Kidney epithelial cell (primary cell): ENCODE data around the gene FAM120A. TPM values are rescaled to one million over a fixed set of nuclear protein-coding genes. Genes with fewer than 3 reads are reported as not detected.

Source experiments
- DNase-seq: peaks from one replicate; pipeline ENCODE4 v3.0.0-alpha.2; 2010; ENCODE audit warnings: low read depth
- H3K27me3 ChIP-seq: 2 replicates; pipeline ENCODE4 v1.6.0; 2011; ENCODE audit warnings: low read length; ENCODE audit not compliant: control insufficient read depth, insufficient read depth
- H3K36me3 ChIP-seq: 2 replicates; pipeline ENCODE4 v1.5.1; 2011; ENCODE audit warnings: low read length; ENCODE audit not compliant: control insufficient read depth, insufficient read depth
- H3K4me3 ChIP-seq: 2 replicates; pipeline ENCODE4 v1.5.1; 2011; ENCODE audit warnings: low read depth, mild to moderate bottlenecking, control low read depth, low read length
- CTCF ChIP-seq: IDR thresholded peaks from 2 replicates; pipeline ENCODE4 v1.5.1; 2011; ENCODE audit warnings: mild to moderate bottlenecking, moderate library complexity, low read length, control low read depth, inconsistent platforms; ENCODE audit not compliant: insufficient read depth, poor library complexity, severe bottlenecking
- total RNA-seq: library from RNA; depleted of rRNA; stranded (reverse); fragments of >200 nt; gene quantifications from 2 replicates; pipeline ENCODE4 v1.2.3, GENCODE V29; 2015

Gene FAM120A
- total RNA-seq, 1 donor from 2014 or later: 59.0 TPM

DNA sequence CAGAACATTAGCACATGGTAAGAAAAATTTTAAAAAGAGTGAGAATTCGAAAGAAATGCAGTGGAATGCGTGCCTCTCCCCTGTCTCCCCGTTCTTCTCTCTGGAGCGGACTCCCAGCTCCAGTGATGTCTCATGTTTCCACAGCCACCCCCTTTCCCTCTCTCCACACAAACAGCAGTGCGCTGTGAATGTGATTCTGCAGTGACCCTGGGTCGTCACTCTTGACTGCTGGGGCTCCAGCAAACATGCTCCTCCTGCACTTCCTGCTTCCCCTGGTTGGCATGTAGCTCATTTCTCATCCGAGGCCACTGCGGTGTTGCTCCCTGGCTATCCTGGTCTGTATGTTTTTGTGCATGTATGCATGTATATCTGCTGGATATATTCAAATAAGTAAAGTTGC is 138.2 kb downstream of the FAM120A start:
- no peak for TF ChIP-seq CTCF
- H3K4me3 ChIP-seq: no peak overlapping the region
- peak; percentile 31 for DNase-seq

DNA sequence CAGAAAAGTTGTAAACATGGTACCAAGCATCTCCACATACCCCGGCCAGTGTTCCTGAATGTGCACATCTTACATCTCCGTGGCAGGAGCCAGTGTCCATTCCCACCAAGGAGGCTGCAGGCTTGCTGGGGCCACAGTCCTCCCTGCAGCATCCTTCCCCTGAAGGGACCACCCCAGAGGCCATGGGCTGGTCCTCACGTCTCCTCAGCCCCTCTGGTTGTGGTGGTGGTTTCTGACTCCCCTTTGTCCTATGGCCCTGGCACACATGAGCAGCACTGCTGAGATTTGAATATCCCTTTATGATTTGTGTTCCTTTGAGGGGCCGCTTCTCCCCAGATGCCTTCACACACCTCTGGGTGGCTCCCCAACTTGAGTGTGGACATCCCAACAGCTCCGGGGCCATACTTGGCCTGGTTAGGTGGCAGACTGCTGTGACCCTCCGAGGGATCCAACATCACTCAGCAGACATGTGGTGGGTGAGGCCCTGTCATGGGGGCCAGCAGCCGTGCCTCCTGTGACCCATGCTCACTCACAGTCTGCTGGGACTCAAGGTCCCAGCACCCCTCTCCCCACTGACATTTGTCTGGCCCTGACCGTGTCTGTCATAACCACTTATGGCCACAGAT is 139.2 kb downstream of the FAM120A start:
- H3K27me3 ChIP-seq: no peaks in the 10 kb centered on the region
- no peak for TF ChIP-seq CTCF
- no peaks in the 10 kb centered on the region for H3K36me3 ChIP-seq
- DNase-seq: no peak
- H3K4me3 ChIP-seq: no peak overlapping the region

More for the DNA sequence above, 138.2 kb downstream of the FAM120A start:
- H3K27me3 ChIP-seq: no peaks in the 10 kb centered on the region
- no peaks in the 10 kb centered on the region for H3K36me3 ChIP-seq

- DNase-seq: no peak
- Histone ChIP-seq H3K36me3 (no peaks in the 10 kb centered on the region), H3K4me3 (no peak overlapping the region), H3K27me3 (no peaks in the 10 kb centered on the region)
- no peak for TF ChIP-seq CTCF
Observed at GRCh38 chr9:93591301-93592007, 140.0 kb downstream of the FAM120A start.

GRCh38 chr9:93592008-93592642 is 140.6 kb downstream of the FAM120A start:
- Histone ChIP-seq H3K27me3 (no peaks in the 10 kb centered on the region), H3K4me3 (no peak overlapping the region), H3K36me3 (no peaks in the 10 kb centered on the region)
- no peak for DNase-seq
- no peak for TF ChIP-seq CTCF

- no peak overlapping the region for H3K4me3 ChIP-seq
- DNase-seq: no peak
- no peaks in the 10 kb centered on the region for H3K27me3 ChIP-seq
- H3K36me3 ChIP-seq: no peaks in the 10 kb centered on the region
- peak; percentile 29 for TF ChIP-seq CTCF
Observed at GRCh38 chr9:93592643-93593021, 141.1 kb downstream of the FAM120A start.
